Left lobe of liver (tissue), 2 donors: ENCODE measurements around the gene LMF1. TPM values are rescaled to one million over a fixed set of nuclear protein-coding genes. Genes with fewer than 3 reads are reported as not detected.
"Not testable (repeated sequence)": the region's sequence is repeated elsewhere in the genome, so short reads cannot be mapped to it uniquely, and the experiment has no call there.

Experiments used
- ATAC-seq: fragments of 200-7000 bp; cut with Tn5 transposase; one replicate; pipeline ENCODE4 v1.9.1; 2020; ENCODE audit warnings: mild to moderate bottlenecking, moderate library complexity
- DNase-seq: peaks from one replicate; pipeline ENCODE4 v3.0.0-alpha.2; 2020; ENCODE audit warnings: low spot score
- total RNA-seq: library from RNA; stranded (reverse); gene quantifications from one replicate; pipeline ENCODE4 v1.2.1, GENCODE V29; 2021
- donor health status: DM: no; HTN: no; CAD: no; lungs with moderate emphysema.
- donor health status: DM: no; HTN: yes; CAD: no.

The LMF1 gene
- total RNA-seq, 1 donor from 2014 or later: 13.5 TPM

DNA sequence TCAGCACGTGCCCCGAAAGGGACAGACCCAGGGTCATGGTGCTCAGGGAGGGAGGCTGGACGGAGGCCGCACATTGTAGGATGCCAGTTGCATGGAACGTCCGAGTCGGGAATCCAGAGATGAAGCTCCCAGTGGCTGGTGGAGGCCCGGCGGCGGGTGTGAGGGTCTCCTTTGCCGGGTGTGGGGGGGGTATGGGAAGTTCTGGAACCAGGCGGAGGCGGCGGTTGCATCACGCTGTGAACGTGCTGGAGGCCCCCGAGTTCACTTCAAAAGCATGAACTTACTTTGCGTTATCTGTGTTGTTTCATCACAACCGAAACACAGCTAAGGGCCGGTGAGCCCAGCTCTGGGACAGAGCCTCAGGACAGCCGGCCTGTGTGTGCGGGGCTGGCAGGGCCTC, 96.9 kb downstream of the LMF1 start:
- no peak for DNase-seq
- no peak for ATAC-seq

- no peak for DNase-seq
These were observed 97.5 kb downstream of the LMF1 start for GRCh38 chr16:873243-873661.

GRCh38 chr16:872436-873242, 98.1 kb downstream of the LMF1 start:
- no peak for DNase-seq
- ATAC-seq: no peak

More at GRCh38 chr16:873243-873661, 97.5 kb downstream of the LMF1 start:
- ATAC-seq: no peak

DNA sequence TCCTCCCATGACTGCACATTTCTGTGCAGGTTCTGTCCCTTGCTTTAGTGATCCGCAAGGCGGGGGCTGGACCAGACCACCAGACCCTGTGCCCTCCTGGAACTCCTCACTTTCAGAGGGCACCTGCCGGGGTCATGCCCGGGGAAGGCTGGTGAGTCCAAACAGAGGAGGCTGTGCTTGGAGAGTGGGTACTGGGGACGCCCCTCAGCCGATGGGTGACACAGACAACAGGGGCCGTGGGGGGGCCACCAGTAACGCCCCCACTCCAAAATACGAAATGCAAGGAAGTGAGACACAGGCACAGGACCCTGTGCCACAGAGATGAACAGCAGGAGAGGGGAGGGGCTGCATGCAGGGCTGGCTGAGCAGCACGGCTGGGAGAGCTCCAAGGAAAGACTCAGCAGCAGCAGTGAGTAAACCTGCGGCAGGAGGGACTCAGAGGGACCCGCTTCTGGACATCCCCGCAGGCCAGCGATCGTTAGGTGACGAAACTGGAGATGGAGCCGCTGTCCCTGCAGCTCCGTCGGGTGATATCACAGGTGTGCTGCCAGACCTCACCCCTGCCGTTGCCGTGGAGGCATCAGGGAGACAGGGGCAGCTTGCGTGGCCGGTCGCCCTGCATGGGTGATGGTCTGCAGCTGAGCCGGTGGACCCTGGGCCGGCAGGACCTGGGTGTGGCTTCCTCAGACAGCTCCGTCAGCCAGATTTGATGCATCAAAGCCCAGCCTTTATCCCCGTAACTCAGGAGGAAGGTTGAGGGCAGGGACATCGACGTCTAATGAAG, 99.0 kb downstream of the LMF1 start:
- DNase-seq (no peak), ATAC-seq (no peak)

GRCh38 chr16:870856-871561, 99.8 kb downstream of the LMF1 start:
- ATAC-seq: no peak
- no peak for DNase-seq

DNA sequence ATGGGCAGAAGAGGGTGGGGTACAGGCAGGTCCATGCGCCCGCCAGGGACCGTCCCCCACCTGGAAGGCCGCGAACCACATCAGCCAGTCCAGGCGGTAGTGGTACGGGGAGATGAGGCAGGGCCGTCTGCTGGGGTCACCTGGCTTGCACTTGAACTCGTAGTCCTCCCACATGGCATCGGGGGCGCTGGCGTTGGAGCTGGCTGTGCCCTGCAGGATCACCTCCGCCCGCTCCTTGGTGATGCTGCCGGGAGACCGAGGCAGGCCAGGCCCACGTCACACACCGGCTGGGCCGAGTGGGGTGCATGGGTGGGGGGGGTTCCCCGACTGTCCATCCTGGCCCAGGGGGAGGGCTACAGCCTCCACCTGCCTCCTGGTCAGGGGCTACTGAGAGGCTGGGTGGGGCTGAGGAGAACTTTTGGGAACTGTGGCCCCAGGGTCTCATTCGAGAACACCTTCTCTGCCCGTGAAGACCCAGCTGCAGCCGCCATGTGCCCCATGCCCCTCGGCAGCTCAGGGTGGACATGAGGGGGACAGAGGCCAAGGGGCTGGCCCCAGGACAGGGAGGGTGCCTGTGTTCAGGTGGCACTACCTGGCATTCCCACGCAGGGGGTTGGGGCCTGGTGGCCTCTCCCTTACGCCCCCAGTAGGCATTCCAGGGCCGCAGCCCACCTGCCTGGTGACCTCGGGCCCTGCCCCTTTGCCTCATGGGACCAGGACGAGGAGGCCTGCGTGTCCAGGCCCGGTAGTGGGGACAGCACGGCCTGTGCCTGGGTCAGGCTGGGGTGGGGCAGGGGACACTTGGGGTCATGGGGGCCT, 100.8 kb downstream of the LMF1 start:
- DNase-seq: no peak
- no peak for ATAC-seq

- DNase-seq (no peak), ATAC-seq (no peak)
These were observed 101.7 kb downstream of the LMF1 start for GRCh38 chr16:868846-869822.

DNA sequence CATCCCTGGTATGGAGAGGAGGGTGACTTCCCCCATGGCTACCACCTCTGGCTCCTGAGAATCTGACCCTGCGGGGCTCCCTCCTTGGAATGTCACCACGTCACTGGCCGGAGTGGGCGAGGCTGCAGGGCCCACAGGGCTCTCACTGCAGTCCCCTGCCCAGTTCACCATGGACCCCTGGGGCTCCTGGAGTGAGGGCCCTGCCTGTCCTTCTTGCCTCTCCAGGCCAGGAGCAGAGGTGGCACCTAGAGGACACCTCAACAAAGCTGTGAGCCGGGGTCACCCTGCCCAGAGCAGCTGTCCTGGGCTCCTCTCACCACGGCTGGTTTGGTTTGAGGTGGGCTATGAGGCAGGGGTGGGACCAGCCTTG, 102.4 kb downstream of the LMF1 start:
- no peak for ATAC-seq
- no peak for DNase-seq

- DNase-seq: no peak
- ATAC-seq: no peak
These were observed 103.1 kb downstream of the LMF1 start for GRCh38 chr16:867421-868385.

DNA sequence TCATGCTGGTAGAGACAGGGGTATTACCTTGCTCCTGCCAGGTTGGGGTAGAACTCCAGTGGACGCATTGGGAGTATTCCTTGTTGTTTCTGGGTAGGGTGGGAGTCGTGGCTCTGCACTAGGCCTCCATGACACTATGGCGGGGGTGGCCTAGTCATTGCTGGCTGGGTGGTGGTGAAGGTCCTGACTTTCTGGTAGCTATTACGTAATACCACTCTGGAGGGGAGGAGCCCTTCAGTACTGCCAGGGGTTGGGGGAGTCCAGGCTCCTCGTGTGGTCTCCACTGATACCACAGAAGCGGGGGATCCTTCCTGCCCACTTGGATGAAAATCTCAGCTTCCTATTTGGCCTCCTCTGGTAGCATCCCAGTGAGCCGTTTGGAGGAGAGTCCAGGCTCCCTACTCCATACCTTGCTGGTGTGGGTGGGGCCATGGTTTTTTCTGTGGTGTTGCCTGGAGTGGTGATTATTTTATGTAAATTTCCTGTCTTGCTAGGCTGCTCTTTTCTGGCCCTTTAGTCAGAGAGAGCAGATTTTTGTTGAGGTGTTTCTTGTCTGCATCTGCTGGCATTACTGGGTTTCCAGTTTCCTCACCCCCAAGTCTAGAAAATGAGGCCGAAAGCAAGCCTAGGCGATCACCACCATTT, 104.4 kb downstream of the LMF1 start:
- ATAC-seq (no peak), DNase-seq (no peak)

DNA sequence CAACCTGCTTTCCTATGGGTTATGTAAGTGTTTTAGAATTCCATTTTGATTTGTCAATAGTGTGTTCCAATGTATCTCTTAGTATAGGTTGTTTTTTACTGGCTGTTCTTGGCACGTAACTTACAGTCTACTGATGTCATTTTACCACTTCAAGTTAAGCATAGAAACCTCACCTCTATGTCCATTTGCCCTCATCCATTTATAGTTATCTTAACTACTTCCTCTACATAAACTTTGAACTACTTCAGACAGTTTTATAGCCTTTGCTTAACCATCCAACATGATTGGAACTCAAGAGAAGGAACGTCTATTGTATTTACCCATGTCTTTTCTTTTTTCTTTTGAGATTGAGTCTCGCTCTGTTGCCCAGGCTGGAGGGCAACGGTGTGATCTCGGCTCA, 105.8 kb downstream of the LMF1 start:
- no peak for DNase-seq
- no peak for ATAC-seq

DNA sequence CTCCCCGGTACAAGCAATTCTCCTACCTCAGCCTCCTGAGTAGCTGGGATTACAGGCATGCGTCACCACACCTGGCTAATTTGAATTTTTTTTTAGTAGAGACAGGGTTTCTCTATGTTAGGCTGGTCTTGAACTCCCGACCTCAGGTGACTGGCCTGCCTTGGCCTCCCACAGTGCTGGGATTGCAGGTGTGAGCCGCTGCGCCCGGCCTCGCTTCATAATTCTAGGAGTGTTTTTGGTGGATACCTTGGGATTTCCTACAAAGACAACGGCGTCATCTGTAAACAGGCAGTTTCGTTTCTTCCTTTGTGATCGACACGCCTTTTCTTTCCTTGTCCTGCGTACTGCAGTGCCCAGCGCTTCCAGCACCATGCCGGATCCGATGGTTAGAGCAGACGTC, 109.3 kb downstream of the LMF1 start:
- DNase-seq (no peak), ATAC-seq (no peak)

- DNase-seq (no peak), ATAC-seq (no peak)
These were observed 109.9 kb downstream of the LMF1 start for GRCh38 chr16:860891-861290.

DNA sequence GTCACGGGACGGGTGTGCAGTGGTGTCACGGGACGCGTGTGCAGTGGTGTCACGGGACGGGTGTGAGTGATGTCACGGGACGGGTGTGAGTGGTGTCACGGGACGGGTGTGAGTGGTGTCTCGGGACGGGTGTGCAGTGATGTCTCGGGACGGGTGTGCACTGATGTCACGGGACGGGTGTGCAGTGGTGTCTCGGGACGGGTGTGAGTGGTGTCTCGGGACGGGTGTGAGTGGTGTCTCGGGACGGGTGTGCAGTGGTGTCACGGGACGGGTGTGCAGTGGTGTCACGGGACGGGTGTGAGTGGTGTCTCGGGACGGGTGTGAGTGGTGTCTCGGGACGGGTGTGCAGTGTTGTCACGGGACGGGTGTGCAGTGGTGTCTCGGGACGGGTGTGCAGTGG, 111.8 kb downstream of the LMF1 start:
- ATAC-seq, DNase-seq: not testable (repeated sequence)

- not testable (repeated sequence) for DNase-seq, ATAC-seq
These were observed 112.3 kb downstream of the LMF1 start for GRCh38 chr16:858441-858840.

- ATAC-seq: no peak
These were observed 114.0 kb downstream of the LMF1 start for GRCh38 chr16:856811-857210.

GRCh38 chr16:856101-856500, 114.7 kb downstream of the LMF1 start:
- ATAC-seq: no peak
- no peak for DNase-seq

More at GRCh38 chr16:856811-857210, 114.0 kb downstream of the LMF1 start:
- no peak for DNase-seq

GRCh38 chr16:855471-855870, 115.3 kb downstream of the LMF1 start:
- DNase-seq: no peak
- ATAC-seq: no peak
